Eye (tissue), 1 donor: ENCODE data around the gene AP3S1.
"Not testable (repeated sequence)": the region's sequence is repeated elsewhere in the genome, so short reads cannot be mapped to it uniquely, and the experiment has no call there.

Experiments
- DNase-seq: peaks from one replicate; pipeline ENCODE4 v3.0.0-alpha.2; 2015

The AP3S1 gene

GRCh38 chr5:115873392-115873791 is 31.7 kb downstream of the AP3S1 start:
- DNase-seq, result no peak

GRCh38 chr5:115875447-115875846 is 33.7 kb downstream of the AP3S1 start:
- no peak for DNase-seq

- not testable (repeated sequence) for DNase-seq
Observed at GRCh38 chr5:115877342-115877741, 35.6 kb downstream of the AP3S1 start.

- not testable (repeated sequence) for DNase-seq
Observed at GRCh38 chr5:115882434-115882833, 40.7 kb downstream of the AP3S1 start.

GRCh38 chr5:115884704-115885103 is 43.0 kb downstream of the AP3S1 start:
- no peak for DNase-seq

GRCh38 chr5:115885208-115885607 is 43.5 kb downstream of the AP3S1 start:
- not testable (repeated sequence) for DNase-seq

GRCh38 chr5:115888027-115888426 is 46.3 kb downstream of the AP3S1 start:
- no peak for DNase-seq

- DNase-seq, result no peak
Observed at GRCh38 chr5:115892021-115892420, 50.3 kb downstream of the AP3S1 start.

- no peak for DNase-seq
Observed at GRCh38 chr5:115894342-115894741, 52.6 kb downstream of the AP3S1 start.

GRCh38 chr5:115895821-115896220 is 54.1 kb downstream of the AP3S1 start:
- no peak for DNase-seq

GRCh38 chr5:115898656-115899055 is 56.9 kb downstream of the AP3S1 start:
- DNase-seq, result no peak

- DNase-seq, result no peak
Observed at GRCh38 chr5:115907177-115907576, 65.4 kb downstream of the AP3S1 start.

- not testable (repeated sequence) for DNase-seq
Observed at GRCh38 chr5:115913623-115914400, 72.1 kb downstream of the AP3S1 start.

GRCh38 chr5:115920171-115920725 is 78.5 kb downstream of the AP3S1 start:
- DNase-seq, result no peak

GRCh38 chr5:115928578-115929407 is 87.1 kb downstream of the AP3S1 start:
- DNase-seq, result not testable (repeated sequence)

- not testable (repeated sequence) for DNase-seq
Observed at GRCh38 chr5:115930171-115930570, 88.4 kb downstream of the AP3S1 start.

- no peak for DNase-seq
Observed at GRCh38 chr5:115930630-115931337, 89.0 kb downstream of the AP3S1 start.

GRCh38 chr5:115932991-115933390 is 91.3 kb downstream of the AP3S1 start:
- no peak for DNase-seq

- no peak for DNase-seq
Observed at GRCh38 chr5:115934388-115934974, 92.7 kb downstream of the AP3S1 start.

- no peak for DNase-seq
Observed at GRCh38 chr5:115936031-115936430, 94.3 kb downstream of the AP3S1 start.

- DNase-seq, result no peak
Observed at GRCh38 chr5:115939059-115939458, 97.3 kb downstream of the AP3S1 start.

- peak; percentile 10 for DNase-seq
Observed at GRCh38 chr5:115940080-115940810, 98.5 kb downstream of the AP3S1 start.
